GM19043 (cell line): ENCODE measurements around the gene PITPNC1.
A peak's percentile ranks its signal among the peaks of the same experiment; 100 is the strongest.
"Not testable (repeated sequence)": the region's sequence is repeated elsewhere in the genome, so short reads cannot be mapped to it uniquely, and the experiment has no call there.

ENCODE experiments used
- ATAC-seq: cut with Tn5 transposase; IDR thresholded peaks from one replicate; pipeline ENCODE4 v1.9.1; 2021; ENCODE audit warnings: low read depth; ENCODE audit not compliant: unreplicated experiment

The PITPNC1 gene

GRCh38 chr17:67366193-67367157 lies 10.6 kb upstream of the PITPNC1 start, which contains the start of gene PSMD12:
Gene PSMD12 (minus strand): TSS chr17:67366577. CDS start chr17:67366519, 58 bp downstream.
- peak; percentile 78 for ATAC-seq

- ATAC-seq, result no peak
Observed at GRCh38 chr17:67369676-67370075, 7.4 kb upstream of the PITPNC1 start.

GRCh38 chr17:67372751-67373150 lies 4.3 kb upstream of the PITPNC1 start:
- no peak for ATAC-seq

- ATAC-seq, result peak; percentile 40
Observed at GRCh38 chr17:67374329-67375053, 2.6 kb upstream of the PITPNC1 start.

GRCh38 chr17:67375054-67375427 lies 2.0 kb upstream of the PITPNC1 start:
- ATAC-seq, result no peak

- ATAC-seq, result no peak
Observed at GRCh38 chr17:67375716-67376115, 1.4 kb upstream of the PITPNC1 start.

- no peak for ATAC-seq
Observed at GRCh38 chr17:67376415-67376736, 705 bp upstream of the PITPNC1 start.

- no peak for ATAC-seq
Observed at GRCh38 chr17:67377488-67378453, 690 bp downstream of the PITPNC1 start.

- ATAC-seq, result no peak
Observed at GRCh38 chr17:67378454-67379250, 1.6 kb downstream of the PITPNC1 start.

GRCh38 chr17:67379251-67379630 lies 2.2 kb downstream of the PITPNC1 start:
- no peak for ATAC-seq

- ATAC-seq, result no peak
Observed at GRCh38 chr17:67381929-67382257, 4.8 kb downstream of the PITPNC1 start.

- ATAC-seq, result no peak
Observed at GRCh38 chr17:67385122-67385988, 8.3 kb downstream of the PITPNC1 start.

- ATAC-seq, result no peak
Observed at GRCh38 chr17:67386965-67387551, 10.0 kb downstream of the PITPNC1 start.

GRCh38 chr17:67388536-67388935 lies 11.5 kb downstream of the PITPNC1 start:
- not testable (repeated sequence) for ATAC-seq

- ATAC-seq, result no peak
Observed at GRCh38 chr17:67388986-67389385, 11.9 kb downstream of the PITPNC1 start.

- ATAC-seq, result no peak
Observed at GRCh38 chr17:67390006-67390645, 13.0 kb downstream of the PITPNC1 start.

GRCh38 chr17:67390646-67391361 lies 13.7 kb downstream of the PITPNC1 start:
- peak; percentile 98 for ATAC-seq
